ENCODE measurements around the gene CX3CR1.

GRCh38 chr3:39296197-39297077, 16.6 kb upstream of the CX3CR1 start:
- TF ChIP-seq POLR2AphosphoS5 (IDR thresholded peaks at IDR 0.05; ENCODE audit: low read depth, low read length), result no peak
- no peak for TF ChIP-seq CTCF (IDR thresholded peaks at IDR 0.05)
- no peak for TF ChIP-seq REST (IDR thresholded peaks at IDR 0.05; ENCODE audit: insufficient read depth in 1 of 2, low read depth in 2 of 2, low read length in 1 of 2)

Data from Panc1 (cell line).